Ovary (tissue), 3 donors: ENCODE data around the gene IFFO2.

Experiments
- EP300 ChIP-seq: sonication (generic); formaldehyde crosslinking; IDR thresholded peaks from one replicate; pipeline ENCODE4 v1.6.1; 2017; ENCODE audit warnings: antibody characterized with exemption
- POLR2A ChIP-seq: fragments of 450-650 bp; IDR thresholded peaks from one replicate; pipeline ENCODE4 v1.6.1; 2017; ENCODE audit warnings: antibody characterized with exemption, mild to moderate bottlenecking, moderate library complexity
- TF ChIP-seq, protein P1 (sequence below), 3 donors: fragments of 450-650 bp in 2 of 3; fragments of 200-600 bp in 1 of 3; IDR thresholded peaks; one replicate each; pipeline versions ENCODE4 v1.5.1 to v1.8.0; 2016 to 2022; ENCODE audit warnings: antibody characterized with exemption in 3 of 3, mild to moderate bottlenecking in 1 of 3
- donor health status: DM: no; HTN: no; CAD: no.

DNA sequence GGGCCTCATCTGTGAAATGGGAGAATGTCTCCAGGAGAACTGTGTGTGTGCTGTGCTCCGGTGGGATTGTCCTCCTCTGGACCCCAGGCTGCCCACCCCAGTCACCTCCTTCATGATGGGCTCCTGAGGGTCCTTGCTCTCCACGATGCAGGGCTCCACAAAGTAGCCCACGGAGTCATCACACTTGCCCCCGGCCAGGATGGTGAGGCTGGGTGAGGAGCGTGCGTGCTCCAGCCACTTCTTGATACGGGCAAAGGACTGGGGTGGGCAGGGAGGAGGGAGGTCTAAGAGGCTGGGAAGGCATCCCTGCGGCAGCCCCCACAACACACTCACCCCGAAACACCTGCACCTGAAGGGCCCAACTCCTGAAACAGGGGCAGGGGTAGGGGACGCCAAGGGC lies 80.3 kb downstream of the IFFO2 start:
- TF ChIP-seq, protein P1, sequence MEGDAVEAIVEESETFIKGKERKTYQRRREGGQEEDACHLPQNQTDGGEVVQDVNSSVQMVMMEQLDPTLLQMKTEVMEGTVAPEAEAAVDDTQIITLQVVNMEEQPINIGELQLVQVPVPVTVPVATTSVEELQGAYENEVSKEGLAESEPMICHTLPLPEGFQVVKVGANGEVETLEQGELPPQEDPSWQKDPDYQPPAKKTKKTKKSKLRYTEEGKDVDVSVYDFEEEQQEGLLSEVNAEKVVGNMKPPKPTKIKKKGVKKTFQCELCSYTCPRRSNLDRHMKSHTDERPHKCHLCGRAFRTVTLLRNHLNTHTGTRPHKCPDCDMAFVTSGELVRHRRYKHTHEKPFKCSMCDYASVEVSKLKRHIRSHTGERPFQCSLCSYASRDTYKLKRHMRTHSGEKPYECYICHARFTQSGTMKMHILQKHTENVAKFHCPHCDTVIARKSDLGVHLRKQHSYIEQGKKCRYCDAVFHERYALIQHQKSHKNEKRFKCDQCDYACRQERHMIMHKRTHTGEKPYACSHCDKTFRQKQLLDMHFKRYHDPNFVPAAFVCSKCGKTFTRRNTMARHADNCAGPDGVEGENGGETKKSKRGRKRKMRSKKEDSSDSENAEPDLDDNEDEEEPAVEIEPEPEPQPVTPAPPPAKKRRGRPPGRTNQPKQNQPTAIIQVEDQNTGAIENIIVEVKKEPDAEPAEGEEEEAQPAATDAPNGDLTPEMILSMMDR (IDR thresholded peaks at IDR 0.05): no peak
- TF ChIP-seq POLR2A: no peak
- TF ChIP-seq EP300: no peak
